GM12873 (cell line): Measurements from ENCODE around the gene SPG11.

Experiments used
- TF ChIP-seq, protein P1 (sequence below): IDR thresholded peaks from 2 replicates; pipeline ENCODE4 v1.5.1; 2012; ENCODE audit warnings: low read depth, mild to moderate bottlenecking, moderate library complexity, low read length, control low read depth; ENCODE audit not compliant: insufficient read depth; ENCODE audit errors: missing control alignments

Gene SPG11, protein sequence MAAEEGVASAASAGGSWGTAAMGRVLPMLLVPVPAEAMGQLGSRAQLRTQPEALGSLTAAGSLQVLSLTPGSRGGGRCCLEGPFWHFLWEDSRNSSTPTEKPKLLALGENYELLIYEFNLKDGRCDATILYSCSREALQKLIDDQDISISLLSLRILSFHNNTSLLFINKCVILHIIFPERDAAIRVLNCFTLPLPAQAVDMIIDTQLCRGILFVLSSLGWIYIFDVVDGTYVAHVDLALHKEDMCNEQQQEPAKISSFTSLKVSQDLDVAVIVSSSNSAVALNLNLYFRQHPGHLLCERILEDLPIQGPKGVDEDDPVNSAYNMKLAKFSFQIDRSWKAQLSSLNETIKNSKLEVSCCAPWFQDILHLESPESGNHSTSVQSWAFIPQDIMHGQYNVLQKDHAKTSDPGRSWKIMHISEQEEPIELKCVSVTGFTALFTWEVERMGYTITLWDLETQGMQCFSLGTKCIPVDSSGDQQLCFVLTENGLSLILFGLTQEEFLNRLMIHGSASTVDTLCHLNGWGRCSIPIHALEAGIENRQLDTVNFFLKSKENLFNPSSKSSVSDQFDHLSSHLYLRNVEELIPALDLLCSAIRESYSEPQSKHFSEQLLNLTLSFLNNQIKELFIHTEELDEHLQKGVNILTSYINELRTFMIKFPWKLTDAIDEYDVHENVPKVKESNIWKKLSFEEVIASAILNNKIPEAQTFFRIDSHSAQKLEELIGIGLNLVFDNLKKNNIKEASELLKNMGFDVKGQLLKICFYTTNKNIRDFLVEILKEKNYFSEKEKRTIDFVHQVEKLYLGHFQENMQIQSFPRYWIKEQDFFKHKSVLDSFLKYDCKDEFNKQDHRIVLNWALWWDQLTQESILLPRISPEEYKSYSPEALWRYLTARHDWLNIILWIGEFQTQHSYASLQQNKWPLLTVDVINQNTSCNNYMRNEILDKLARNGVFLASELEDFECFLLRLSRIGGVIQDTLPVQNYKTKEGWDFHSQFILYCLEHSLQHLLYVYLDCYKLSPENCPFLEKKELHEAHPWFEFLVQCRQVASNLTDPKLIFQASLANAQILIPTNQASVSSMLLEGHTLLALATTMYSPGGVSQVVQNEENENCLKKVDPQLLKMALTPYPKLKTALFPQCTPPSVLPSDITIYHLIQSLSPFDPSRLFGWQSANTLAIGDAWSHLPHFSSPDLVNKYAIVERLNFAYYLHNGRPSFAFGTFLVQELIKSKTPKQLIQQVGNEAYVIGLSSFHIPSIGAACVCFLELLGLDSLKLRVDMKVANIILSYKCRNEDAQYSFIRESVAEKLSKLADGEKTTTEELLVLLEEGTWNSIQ (N-terminal part only)

DNA sequence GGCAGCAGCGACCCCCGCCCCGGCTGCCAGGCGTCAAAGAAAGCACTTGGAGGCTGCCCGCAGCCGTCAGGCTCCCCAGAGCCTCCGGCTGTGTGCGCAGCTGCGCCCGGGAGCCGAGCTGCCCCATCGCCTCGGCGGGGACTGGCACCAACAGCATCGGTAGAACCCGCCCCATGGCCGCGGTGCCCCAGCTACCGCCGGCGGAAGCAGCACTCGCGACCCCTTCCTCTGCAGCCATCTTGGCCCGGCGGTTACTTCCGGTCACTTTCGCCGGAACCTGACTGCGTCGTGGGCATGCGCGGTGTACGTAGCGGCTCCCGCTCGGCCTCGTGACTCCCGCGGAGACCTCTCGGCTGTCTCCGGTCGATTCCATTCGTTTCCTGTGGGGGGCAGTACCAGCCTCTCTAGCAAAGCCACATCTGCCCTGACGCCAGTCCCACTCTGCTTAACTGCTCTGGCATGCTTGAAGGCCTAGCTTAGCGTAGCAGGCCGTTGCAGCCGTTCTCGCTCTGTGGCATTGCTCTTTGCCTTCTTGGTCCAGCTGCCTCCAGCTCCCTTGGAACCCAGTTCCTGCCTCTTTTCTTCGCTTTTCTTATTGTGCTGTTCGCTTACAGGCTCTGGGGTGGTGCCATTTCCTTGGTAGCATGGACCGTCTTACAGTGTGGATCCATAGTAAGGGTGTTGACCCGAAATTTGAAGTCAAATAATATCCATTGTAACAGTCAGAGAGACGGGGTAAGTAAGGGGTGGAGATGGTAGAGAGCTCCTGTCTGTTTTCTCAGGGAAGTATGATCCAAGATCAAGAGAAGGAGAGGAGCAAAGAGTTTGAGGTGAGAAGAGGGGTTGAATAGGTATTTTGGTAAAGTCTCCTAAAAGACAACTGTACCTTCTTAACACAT, at the start of gene SPG11:
Gene SPG11, minus strand, starts transcription at position 253 of the 899 bp plus-strand sequence. Its CDS starts 15 bp downstream, at position 238.
- TF ChIP-seq, protein P1, sequence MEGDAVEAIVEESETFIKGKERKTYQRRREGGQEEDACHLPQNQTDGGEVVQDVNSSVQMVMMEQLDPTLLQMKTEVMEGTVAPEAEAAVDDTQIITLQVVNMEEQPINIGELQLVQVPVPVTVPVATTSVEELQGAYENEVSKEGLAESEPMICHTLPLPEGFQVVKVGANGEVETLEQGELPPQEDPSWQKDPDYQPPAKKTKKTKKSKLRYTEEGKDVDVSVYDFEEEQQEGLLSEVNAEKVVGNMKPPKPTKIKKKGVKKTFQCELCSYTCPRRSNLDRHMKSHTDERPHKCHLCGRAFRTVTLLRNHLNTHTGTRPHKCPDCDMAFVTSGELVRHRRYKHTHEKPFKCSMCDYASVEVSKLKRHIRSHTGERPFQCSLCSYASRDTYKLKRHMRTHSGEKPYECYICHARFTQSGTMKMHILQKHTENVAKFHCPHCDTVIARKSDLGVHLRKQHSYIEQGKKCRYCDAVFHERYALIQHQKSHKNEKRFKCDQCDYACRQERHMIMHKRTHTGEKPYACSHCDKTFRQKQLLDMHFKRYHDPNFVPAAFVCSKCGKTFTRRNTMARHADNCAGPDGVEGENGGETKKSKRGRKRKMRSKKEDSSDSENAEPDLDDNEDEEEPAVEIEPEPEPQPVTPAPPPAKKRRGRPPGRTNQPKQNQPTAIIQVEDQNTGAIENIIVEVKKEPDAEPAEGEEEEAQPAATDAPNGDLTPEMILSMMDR, result peak; percentile 93

DNA sequence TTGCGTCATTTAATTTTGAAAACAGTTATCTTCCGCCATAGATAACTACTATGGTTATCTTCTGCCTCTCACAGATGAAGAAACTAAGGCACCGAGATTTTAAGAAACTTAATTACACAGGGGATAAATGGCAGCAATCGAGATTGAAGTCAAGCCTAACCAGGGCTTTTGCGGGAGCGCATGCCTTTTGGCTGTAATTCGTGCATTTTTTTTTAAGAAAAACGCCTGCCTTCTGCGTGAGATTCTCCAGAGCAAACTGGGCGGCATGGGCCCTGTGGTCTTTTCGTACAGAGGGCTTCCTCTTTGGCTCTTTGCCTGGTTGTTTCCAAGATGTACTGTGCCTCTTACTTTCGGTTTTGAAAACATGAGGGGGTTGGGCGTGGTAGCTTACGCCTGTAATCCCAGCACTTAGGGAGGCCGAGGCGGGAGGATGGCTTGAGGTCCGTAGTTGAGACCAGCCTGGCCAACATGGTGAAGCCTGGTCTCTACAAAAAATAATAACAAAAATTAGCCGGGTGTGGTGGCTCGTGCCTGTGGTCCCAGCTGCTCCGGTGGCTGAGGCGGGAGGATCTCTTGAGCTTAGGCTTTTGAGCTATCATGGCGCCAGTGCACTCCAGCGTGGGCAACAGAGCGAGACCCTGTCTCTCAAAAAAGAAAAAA, 49.0 kb upstream of the SPG11 start:
- TF ChIP-seq, protein P1, result no peak

DNA sequence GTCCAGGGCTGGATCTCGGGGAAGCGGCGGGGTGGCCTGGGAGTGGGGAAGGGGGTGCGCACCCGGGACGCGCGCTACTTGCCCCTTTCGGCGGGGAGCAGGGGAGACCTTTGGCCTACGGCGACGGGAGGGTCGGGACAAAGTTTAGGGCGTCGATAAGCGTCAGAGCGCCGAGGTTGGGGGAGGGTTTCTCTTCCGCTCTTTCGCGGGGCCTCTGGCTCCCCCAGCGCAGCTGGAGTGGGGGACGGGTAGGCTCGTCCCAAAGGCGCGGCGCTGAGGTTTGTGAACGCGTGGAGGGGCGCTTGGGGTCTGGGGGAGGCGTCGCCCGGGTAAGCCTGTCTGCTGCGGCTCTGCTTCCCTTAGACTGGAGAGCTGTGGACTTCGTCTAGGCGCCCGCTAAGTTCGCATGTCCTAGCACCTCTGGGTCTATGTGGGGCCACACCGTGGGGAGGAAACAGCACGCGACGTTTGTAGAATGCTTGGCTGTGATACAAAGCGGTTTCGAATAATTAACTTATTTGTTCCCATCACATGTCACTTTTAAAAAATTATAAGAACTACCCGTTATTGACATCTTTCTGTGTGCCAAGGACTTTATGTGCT, 48.4 kb upstream of the SPG11 start:
- TF ChIP-seq, protein P1, result no peak

DNA sequence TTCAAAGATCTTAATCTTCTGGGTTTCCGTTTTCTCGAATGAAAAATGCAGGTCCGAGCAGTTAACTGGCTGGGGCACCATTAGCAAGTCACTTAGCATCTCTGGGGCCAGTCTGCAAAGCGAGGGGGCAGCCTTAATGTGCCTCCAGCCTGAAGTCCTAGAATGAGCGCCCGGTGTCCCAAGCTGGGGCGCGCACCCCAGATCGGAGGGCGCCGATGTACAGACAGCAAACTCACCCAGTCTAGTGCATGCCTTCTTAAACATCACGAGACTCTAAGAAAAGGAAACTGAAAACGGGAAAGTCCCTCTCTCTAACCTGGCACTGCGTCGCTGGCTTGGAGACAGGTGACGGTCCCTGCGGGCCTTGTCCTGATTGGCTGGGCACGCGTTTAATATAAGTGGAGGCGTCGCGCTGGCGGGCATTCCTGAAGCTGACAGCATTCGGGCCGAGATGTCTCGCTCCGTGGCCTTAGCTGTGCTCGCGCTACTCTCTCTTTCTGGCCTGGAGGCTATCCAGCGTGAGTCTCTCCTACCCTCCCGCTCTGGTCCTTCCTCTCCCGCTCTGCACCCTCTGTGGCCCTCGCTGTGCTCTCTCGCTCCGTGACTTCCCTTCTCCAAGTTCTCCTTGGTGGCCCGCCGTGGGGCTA, 47.8 kb upstream of the SPG11 start, which contains the start of the genes B2M and PATL2:
Gene B2M, plus strand, starts transcription at position 422 of the 647 bp plus-strand sequence. Its CDS starts 30 bp downstream, at position 452.
Gene PATL2, minus strand, starts transcription at position 228 of the 647 bp plus-strand sequence. CDS start 34,833 bp downstream, outside the sequence.
- TF ChIP-seq, protein P1, result no peak

DNA sequence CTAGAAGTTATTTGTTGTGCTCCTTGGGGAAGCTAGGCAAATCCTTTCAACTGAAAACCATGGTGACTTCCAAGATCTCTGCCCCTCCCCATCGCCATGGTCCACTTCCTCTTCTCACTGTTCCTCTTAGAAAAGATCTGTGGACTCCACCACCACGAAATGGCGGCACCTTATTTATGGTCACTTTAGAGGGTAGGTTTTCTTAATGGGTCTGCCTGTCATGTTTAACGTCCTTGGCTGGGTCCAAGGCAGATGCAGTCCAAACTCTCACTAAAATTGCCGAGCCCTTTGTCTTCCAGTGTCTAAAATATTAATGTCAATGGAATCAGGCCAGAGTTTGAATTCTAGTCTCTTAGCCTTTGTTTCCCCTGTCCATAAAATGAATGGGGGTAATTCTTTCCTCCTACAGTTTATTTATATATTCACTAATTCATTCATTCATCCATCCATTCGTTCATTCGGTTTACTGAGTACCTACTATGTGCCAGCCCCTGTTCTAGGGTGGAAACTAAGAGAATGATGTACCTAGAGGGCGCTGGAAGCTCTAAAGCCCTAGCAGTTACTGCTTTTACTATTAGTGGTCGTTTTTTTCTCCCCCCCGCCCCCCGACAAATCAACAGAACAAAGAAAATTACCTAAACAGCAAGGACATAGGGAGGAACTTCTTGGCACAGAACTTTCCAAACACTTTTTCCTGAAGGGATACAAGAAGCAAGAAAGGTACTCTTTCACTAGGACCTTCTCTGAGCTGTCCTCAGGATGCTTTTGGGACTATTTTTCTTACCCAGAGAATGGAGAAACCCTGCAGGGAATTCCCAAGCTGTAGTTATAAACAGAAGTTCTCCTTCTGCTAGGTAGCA, 47.0 kb upstream of the SPG11 start:
- TF ChIP-seq, protein P1, result peak; percentile 51
